NB4 (cell line): ENCODE measurements around the gene HDAC8.
A peak's percentile ranks its signal among the peaks of the same experiment; 100 is the strongest.
"Not testable (repeated sequence)": the region's sequence is repeated elsewhere in the genome, so short reads cannot be mapped to it uniquely, and the experiment has no call there.

Source experiments
- DNase-seq: peaks from one replicate; pipeline ENCODE4 v3.0.0; 2010; ENCODE audit warnings: low read depth
- H3K4me3 ChIP-seq: one replicate; pipeline ENCODE4 v1.5.1; 2011; ENCODE audit warnings: mild to moderate bottlenecking, low read depth, low read length, moderate library complexity
- MYC ChIP-seq: IDR thresholded peaks from 2 replicates; pipeline ENCODE4 v1.6.1; 2011; ENCODE audit warnings: low read depth, low read length
- POLR2A ChIP-seq: IDR thresholded peaks from 2 replicates; pipeline ENCODE4 v1.6.1; 2011; ENCODE audit warnings: mild to moderate bottlenecking; ENCODE audit not compliant: insufficient read length; ENCODE audit errors: extremely low read depth
- TF ChIP-seq, protein P1 (sequence below): IDR thresholded peaks from one replicate; pipeline ENCODE4 v1.5.1; 2012; ENCODE audit warnings: low read depth, low read length
- TF ChIP-seq, protein P2 (sequence below): IDR thresholded peaks from 2 replicates; pipeline ENCODE4 v1.6.1; 2011; ENCODE audit warnings: low read depth, low read length

HDAC8 gene

DNA sequence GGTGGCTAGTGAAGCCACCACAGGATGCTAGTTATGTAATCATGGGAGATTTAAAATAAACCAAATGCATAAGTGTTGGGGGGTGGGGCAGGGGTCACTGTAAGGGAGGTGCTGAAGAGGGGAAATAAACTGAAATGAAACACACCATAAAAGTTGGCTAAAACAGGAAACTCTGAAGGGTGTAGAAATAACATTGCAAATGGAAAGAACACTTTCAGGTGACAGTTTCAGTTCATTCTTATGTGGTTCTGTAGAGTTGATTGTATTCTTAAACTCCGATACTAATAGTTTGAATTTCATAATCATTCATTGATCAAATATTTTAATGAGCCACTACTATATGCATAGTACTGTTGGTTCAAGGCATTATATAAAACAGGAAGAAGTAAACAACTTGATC lies 80.1 kb downstream of the HDAC8 start:
- DNase-seq, result peak; percentile 41
- TF ChIP-seq MYC (no peak), POLR2A (no peak)
- TF ChIP-seq, protein P1, sequence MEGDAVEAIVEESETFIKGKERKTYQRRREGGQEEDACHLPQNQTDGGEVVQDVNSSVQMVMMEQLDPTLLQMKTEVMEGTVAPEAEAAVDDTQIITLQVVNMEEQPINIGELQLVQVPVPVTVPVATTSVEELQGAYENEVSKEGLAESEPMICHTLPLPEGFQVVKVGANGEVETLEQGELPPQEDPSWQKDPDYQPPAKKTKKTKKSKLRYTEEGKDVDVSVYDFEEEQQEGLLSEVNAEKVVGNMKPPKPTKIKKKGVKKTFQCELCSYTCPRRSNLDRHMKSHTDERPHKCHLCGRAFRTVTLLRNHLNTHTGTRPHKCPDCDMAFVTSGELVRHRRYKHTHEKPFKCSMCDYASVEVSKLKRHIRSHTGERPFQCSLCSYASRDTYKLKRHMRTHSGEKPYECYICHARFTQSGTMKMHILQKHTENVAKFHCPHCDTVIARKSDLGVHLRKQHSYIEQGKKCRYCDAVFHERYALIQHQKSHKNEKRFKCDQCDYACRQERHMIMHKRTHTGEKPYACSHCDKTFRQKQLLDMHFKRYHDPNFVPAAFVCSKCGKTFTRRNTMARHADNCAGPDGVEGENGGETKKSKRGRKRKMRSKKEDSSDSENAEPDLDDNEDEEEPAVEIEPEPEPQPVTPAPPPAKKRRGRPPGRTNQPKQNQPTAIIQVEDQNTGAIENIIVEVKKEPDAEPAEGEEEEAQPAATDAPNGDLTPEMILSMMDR, result no peak
- TF ChIP-seq, protein P2, sequence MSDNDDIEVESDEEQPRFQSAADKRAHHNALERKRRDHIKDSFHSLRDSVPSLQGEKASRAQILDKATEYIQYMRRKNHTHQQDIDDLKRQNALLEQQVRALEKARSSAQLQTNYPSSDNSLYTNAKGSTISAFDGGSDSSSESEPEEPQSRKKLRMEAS, result no peak

DNA sequence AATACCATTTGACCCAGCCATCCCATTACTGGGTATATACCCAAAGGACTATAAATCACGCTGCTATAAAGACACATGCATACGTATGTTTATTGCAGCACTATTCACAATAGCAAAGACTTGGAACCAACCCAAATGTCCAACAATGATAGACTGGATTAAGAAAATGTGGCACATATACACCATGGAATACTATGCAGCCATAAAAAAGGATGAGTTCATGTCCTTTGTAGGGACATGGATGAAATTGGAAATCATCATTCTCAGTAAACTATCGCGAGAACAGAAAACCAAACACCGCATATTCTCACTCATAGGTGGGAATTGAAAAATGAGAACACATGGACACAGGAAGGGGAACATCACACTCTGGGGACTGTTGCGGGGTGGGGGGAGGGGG lies 82.4 kb downstream of the HDAC8 start:
- not testable (repeated sequence) for DNase-seq, H3K4me3 ChIP-seq

More for the DNA sequence above, 80.1 kb downstream of the HDAC8 start:
- H3K4me3 ChIP-seq, result no peak overlapping the region

DNA sequence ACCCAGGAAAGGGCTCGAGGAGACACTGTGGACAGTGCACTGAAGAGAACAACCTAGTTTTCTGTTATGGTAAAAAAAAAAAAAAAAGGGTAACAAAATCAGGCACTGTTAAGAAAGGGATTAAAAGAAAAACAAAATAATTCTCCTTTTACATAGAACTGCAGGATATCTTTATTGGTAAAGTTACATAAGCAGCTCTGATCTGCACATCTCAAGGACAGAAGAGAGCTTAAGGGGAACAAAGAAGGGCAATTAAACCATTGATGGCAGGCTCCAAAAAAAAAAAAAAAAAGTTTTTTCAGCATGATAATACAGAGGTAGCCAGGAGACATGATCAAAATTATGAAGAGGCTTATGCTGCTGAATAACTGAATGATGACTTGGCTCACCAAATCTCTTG lies 85.0 kb downstream of the HDAC8 start:
- no peak overlapping the region for H3K4me3 ChIP-seq
- TF ChIP-seq, protein P1, result no peak
- TF ChIP-seq POLR2A, result no peak
- no peak for TF ChIP-seq MYC
- TF ChIP-seq, protein P2, result no peak
- DNase-seq, result no peak

DNA sequence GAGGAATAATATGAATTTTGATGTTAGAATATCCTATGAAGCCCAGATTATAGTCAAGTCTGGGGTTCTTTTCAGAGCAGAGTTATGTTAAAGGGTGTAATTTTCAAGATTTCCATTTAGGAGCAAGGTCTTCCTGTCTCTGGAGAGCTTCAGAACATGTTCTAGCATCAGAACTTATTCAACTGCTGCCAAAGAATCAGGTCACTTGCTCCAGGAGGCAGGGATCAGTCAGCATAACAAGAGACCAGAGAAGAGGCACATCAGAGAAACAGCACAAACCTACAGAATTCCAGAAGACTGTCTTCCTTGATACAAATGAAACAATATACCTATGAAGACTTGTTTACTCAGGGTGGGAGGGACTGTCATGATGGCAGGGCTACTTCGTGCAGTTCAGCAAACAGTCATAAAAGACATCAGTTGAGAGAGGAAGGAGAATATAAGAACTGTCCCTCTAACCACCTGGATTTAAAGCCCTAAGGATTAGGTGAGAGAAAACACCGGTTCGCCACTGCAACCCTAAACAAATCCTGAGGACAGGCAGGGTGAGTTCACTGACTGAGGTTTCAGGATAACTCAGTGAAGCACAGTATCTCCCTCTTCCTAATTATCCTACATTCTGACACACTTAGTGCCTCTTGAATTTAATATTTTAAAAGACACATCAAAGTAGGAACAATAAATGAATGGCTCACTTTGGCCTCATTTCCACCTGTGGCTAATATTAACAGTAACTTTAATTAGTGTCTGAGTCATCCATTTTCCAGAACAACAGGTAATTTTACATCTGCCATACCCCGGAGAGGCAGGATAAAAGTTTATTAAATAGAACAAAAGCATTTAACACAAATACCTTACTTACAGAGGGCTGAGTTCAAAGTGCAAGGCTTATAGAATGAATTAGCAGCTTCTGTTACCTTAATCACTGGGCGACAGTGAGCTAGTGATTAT lies 93.0 kb downstream of the HDAC8 start:
- H3K4me3 ChIP-seq, result no peak overlapping the region
- DNase-seq, result no peak
- TF ChIP-seq POLR2A (no peak), MYC (no peak)
- TF ChIP-seq, protein P1, result no peak
- TF ChIP-seq, protein P2, result no peak

DNA sequence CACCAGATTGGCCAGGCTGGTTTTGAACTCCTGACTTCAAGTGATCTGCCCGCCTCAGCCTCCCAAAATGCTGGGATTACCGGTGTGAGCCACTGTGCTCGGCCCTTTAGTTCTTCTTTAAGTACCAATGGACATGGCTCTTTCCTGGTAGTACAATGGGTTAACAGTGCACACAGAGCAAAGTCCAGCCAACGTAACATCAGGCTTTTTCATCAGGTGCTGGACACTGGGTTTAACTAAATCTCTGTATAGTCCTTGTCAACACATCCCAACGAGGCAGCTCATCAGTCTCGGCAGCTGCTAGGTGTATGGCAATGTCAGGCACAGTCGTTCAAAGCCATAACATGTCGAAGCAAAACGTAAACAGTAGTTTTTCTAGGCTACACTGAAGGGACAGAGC lies 93.8 kb downstream of the HDAC8 start:
- H3K4me3 ChIP-seq, result no peak overlapping the region
- no peak for DNase-seq
- no peak for TF ChIP-seq POLR2A
- TF ChIP-seq MYC, result no peak

DNA sequence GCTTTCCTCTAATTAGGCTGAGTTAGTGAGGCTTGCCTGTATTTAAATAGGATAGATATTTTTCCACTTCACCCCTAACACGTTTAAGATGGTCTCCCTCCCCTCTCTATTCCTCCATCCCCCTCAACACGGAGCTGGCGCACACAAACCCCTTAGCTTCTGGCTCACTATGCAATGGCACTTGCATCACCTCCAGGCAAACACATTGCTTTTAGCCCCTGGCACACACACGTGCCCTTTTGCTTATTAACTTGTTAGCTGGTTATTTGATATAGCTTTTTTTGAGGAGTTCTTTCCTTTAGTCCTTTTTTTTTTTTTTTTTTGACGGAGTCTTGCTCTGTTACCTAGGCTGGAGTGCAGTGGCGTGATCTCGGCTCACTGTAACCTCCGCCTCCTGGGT lies 94.3 kb downstream of the HDAC8 start:
- no peak for DNase-seq
- TF ChIP-seq, protein P2, result no peak
- TF ChIP-seq POLR2A, result no peak
- TF ChIP-seq MYC, result no peak
- TF ChIP-seq, protein P1, result no peak
- H3K4me3 ChIP-seq, result no peak overlapping the region

DNA sequence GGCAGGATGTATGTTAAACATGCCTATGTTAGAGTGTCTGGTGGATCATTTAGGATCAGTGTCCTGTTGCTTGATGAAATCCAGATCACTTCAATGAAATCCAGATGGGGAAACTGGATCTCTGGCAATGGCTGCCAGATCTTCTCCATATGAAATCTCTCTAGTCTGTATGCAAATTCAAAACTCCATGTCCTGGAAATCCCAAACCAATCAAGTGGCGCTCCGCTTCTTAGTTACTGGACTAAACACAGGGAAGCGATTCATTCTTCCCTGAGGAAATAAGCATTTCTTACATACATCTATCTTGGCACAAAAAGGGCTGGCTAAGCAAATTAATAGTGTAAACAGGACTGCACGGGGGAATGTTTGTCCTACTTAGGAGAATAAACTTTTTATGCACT lies 94.9 kb downstream of the HDAC8 start:
- TF ChIP-seq, protein P2, result no peak
- TF ChIP-seq, protein P1, result no peak
- no peak for TF ChIP-seq POLR2A
- TF ChIP-seq MYC, result no peak

More for the DNA sequence above, 94.9 kb downstream of the HDAC8 start:
- DNase-seq, result no peak
- H3K4me3 ChIP-seq, result no peak overlapping the region
